Measurements from ENCODE around the gene CFAP46. TPM values are rescaled to one million over a fixed set of nuclear protein-coding genes. Genes with fewer than 3 reads are reported as not detected.
A peak's percentile ranks its signal among the peaks of the same experiment; 100 is the strongest.

The CFAP46 gene
- total and polyA plus RNA-seq, 2 of the 8 experiments (the other 6 are each of a cell fraction or from before 2014, with no cell fraction given), result 2.6 to 4.8 TPM

- no peak overlapping the region for H3K18ac ChIP-seq (ENCODE audit: extremely low read depth, low read length)
- peaks cover 0 to 5% (median 0%) of the 10 kb centered on the region in 4 experiments; a peak in 2 of 7 replicates for H3K27me3 ChIP-seq (replicated peaks in 1 of 4; ENCODE audit: control insufficient read depth in 3 of 4, extremely low read depth in 1 of 4, insufficient read depth in 3 of 4, low read length in 3 of 4)
- H3K23me2 ChIP-seq (ENCODE audit: low read depth, low read length), result peaks cover 11% of the 10 kb centered on the region
- 45% methylated on average over 21 of the region's 43 CpGs; no CpG with 5 or more reads in 1 of the 2 experiments for WGBS, 2 experiments (ENCODE audit: extremely low coverage in 1 of 2, insufficient coverage in 1 of 2, insufficient read length in 1 of 2, insufficient replicate concordance in 2 of 2, low coverage in 1 of 2, low lambda C conversion rate in 2 of 2, missing lambda C conversion rate in 1 of 2)
- FAIRE-seq, result no peak
- peak overlapping the region; percentile 21 to 69 (median 48) for H3K4me3 ChIP-seq (ENCODE audit: extremely low read depth in 1 of 4, insufficient read depth in 2 of 4, low read depth in 3 of 4, low read length in 4 of 4)
- no peak overlapping the region for H2BK120ac ChIP-seq (replicated peaks; ENCODE audit: low read depth, low read length)
- no peak overlapping the region for H2BK20ac ChIP-seq (ENCODE audit: low read length)
- no peaks in the 10 kb centered on the region for H3K79me2 ChIP-seq (ENCODE audit: control insufficient read depth in 1 of 2, insufficient read depth in 2 of 2, low read length in 2 of 2)
- no peaks in the 10 kb centered on the region for H3K9me3 ChIP-seq (ENCODE audit: insufficient read depth in 2 of 2, low read depth in 1 of 2, low read length in 1 of 2)
- H2BK5ac ChIP-seq (ENCODE audit: low read depth, low read length), result no peak overlapping the region
- ChIA-PET POLR2A (ENCODE audit: partially characterized antibody) (no interaction called here), CTCF (ENCODE audit: partially characterized antibody) (interaction anchor here (0.9 to 1.1 kb wide), 3 partner anchors 88 to 180 kb away, joined by 3 read pairs; no protein-coding TSS in a partner anchor)
- H4K20me1 ChIP-seq (replicated peaks in 1 of 2; ENCODE audit: control insufficient read depth in 1 of 2, insufficient read depth in 2 of 2, low read length in 2 of 2), result peaks cover 0 to 5% of the 10 kb centered on the region in 2 experiments
- no peak overlapping the region for H2AFZ ChIP-seq (ENCODE audit: low read length)
- no peak overlapping the region for H3K27ac ChIP-seq (ENCODE audit: low read depth, low read length)
- no peaks in the 10 kb centered on the region; the same call in 1 of the 2 replicates for H3K79me1 ChIP-seq (ENCODE audit: low read depth, low read length)
- peaks cover 0 to 7% (median 1%) of the 10 kb centered on the region in 4 experiments; a peak in 4 of 7 replicates for H3K4me1 ChIP-seq (replicated peaks in 1 of 4; ENCODE audit: control insufficient read depth in 3 of 4, insufficient read depth in 4 of 4, low read length in 3 of 4)
- H3K9ac ChIP-seq (replicated peaks in 1 of 4; ENCODE audit: extremely low read depth in 1 of 4, low read depth in 3 of 4, low read length in 3 of 4), result no peak overlapping the region
- no peaks in the 10 kb centered on the region for H3K36me3 ChIP-seq (ENCODE audit: control insufficient read depth in 2 of 4, insufficient read depth in 4 of 4, low read length in 3 of 4)
- H3K4me2 ChIP-seq (ENCODE audit: insufficient read depth in 1 of 2, low read depth in 2 of 2, low read length in 2 of 2), result peak overlapping the region; percentile 60 to 82
- H2BK15ac ChIP-seq (ENCODE audit: low read length), result no peak overlapping the region
- no peak overlapping the region for H3K4ac ChIP-seq (replicated peaks; ENCODE audit: insufficient read length, low read depth, low read length)
- H3K56ac ChIP-seq (replicated peaks; ENCODE audit: insufficient read length, low read depth, low read length), result no peak overlapping the region
- no peak overlapping the region; the same call in 1 of the 2 replicates for H4K8ac ChIP-seq (ENCODE audit: extremely low read depth, insufficient read depth, low read length)
- H4K91ac ChIP-seq (replicated peaks; ENCODE audit: insufficient read length, low read length), result no peak overlapping the region
- peak overlapping the region; percentile 1 for H4K5ac ChIP-seq (ENCODE audit: insufficient read length, low read depth, low read length)
- no peak overlapping the region for H3K14ac ChIP-seq (ENCODE audit: insufficient read length)
- no peak overlapping the region for H2AK5ac ChIP-seq (ENCODE audit: low read depth, low read length)
- H2BK12ac ChIP-seq (ENCODE audit: low read depth, low read length), result no peak overlapping the region
- no peak overlapping the region for H3K23ac ChIP-seq (ENCODE audit: insufficient read length)
- no peak for DNase-seq (ENCODE audit: low read depth in 1 of 2, low spot score in 2 of 2)
- no peak for TF ChIP-seq SIN3A (conservative IDR thresholded peaks at IDR 0.05 in 1 of 2, IDR thresholded peaks at IDR 0.05 in 1 of 2; ENCODE audit: low read depth in 1 of 2, low read length in 2 of 2)
- no peak for TF ChIP-seq TCF12 (IDR thresholded peaks at IDR 0.05; ENCODE audit: low read depth, low read length)
- no peak for TF ChIP-seq RXRA (IDR thresholded peaks at IDR 0.05; ENCODE audit: insufficient read depth, low read depth, low read length)
- TF ChIP-seq CTCF (IDR thresholded peaks at IDR 0.05; ENCODE audit: control extremely low read depth in 1 of 3, insufficient read depth in 1 of 3, low read depth in 1 of 3, low read length in 3 of 3), result no peak
- no peak for TF ChIP-seq TBP (IDR thresholded peaks at IDR 0.05; ENCODE audit: low read depth, low read length)
- TF ChIP-seq SRF (IDR thresholded peaks at IDR 0.05; ENCODE audit: low read depth, low read length), result no peak
- TF ChIP-seq CBX5 (IDR thresholded peaks at IDR 0.05; ENCODE audit: low read depth, low read length), result no peak
- no peak for TF ChIP-seq BCL11A (IDR thresholded peaks at IDR 0.05; ENCODE audit: low read depth in 2 of 2, low read length in 2 of 2)
- TF ChIP-seq E2F6 (IDR thresholded peaks at IDR 0.05), result no peak
These were observed 854 bp upstream of the CFAP46 start for GRCh38 chr10:132943058-132943790.
